Measurements from ENCODE around the gene PSMC6. TPM values are rescaled to one million over a fixed set of nuclear protein-coding genes. Genes with fewer than 3 reads are reported as not detected.

PSMC6 gene
- total and polyA plus RNA-seq, 2 of the 13 experiments (the other 11 are each of a cell fraction or from before 2014, with no cell fraction given): 90.0 to 210 TPM

- TF ChIP-seq, protein P1, sequence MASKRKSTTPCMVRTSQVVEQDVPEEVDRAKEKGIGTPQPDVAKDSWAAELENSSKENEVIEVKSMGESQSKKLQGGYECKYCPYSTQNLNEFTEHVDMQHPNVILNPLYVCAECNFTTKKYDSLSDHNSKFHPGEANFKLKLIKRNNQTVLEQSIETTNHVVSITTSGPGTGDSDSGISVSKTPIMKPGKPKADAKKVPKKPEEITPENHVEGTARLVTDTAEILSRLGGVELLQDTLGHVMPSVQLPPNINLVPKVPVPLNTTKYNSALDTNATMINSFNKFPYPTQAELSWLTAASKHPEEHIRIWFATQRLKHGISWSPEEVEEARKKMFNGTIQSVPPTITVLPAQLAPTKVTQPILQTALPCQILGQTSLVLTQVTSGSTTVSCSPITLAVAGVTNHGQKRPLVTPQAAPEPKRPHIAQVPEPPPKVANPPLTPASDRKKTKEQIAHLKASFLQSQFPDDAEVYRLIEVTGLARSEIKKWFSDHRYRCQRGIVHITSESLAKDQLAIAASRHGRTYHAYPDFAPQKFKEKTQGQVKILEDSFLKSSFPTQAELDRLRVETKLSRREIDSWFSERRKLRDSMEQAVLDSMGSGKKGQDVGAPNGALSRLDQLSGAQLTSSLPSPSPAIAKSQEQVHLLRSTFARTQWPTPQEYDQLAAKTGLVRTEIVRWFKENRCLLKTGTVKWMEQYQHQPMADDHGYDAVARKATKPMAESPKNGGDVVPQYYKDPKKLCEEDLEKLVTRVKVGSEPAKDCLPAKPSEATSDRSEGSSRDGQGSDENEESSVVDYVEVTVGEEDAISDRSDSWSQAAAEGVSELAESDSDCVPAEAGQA (IDR thresholded peaks at IDR 0.05; ENCODE audit: low read depth): no peak
- TF ChIP-seq, protein P1 (CRISPR knock-in tag; IDR thresholded peaks at IDR 0.05; ENCODE audit: borderline replicate concordance): no peak
- peak; percentile 79 for TF ChIP-seq ZFX (CRISPR knock-in tag; IDR thresholded peaks at IDR 0.05; ENCODE audit: low read depth)
- no peak for TF ChIP-seq RNF219 (CRISPR knock-in tag; IDR thresholded peaks at IDR 0.05)
- peak; percentile 47; the same call in 1 of the 2 replicates for TF ChIP-seq ZNF772 (CRISPR knock-in tag; IDR thresholded peaks at IDR 0.05)
- no peak for TF ChIP-seq ZNF564 (CRISPR knock-in tag; IDR thresholded peaks at IDR 0.05)
- TF ChIP-seq ZFP91 (CRISPR knock-in tag; IDR thresholded peaks at IDR 0.05; ENCODE audit: borderline replicate concordance): peak; percentile 82; the same call in 1 of the 2 replicates
- no peak for TF ChIP-seq ZXDC (CRISPR knock-in tag; IDR thresholded peaks at IDR 0.05)
- peak; percentile 72; the same call in 1 of the 2 replicates for TF ChIP-seq ZNF225 (CRISPR knock-in tag; IDR thresholded peaks at IDR 0.05)
- TF ChIP-seq RARG (CRISPR knock-in tag; IDR thresholded peaks at IDR 0.05; ENCODE audit: low read depth): no peak
- no peak for TF ChIP-seq ZNF713 (CRISPR knock-in tag; IDR thresholded peaks at IDR 0.05)
- TF ChIP-seq ZNF446 (CRISPR knock-in tag; IDR thresholded peaks at IDR 0.05): no peak
- TF ChIP-seq PITX1 (CRISPR knock-in tag; IDR thresholded peaks at IDR 0.05): no peak
- TF ChIP-seq ZBTB38 (CRISPR knock-in tag; IDR thresholded peaks at IDR 0.05): peak; percentile 73
- TF ChIP-seq ZNF850 (CRISPR knock-in tag; conservative IDR thresholded peaks at IDR 0.05): no peak
- no peak for TF ChIP-seq RBAK (CRISPR knock-in tag; IDR thresholded peaks at IDR 0.05)
- TF ChIP-seq EZH2 (conservative IDR thresholded peaks at IDR 0.05; ENCODE audit: low read depth, low read length): no peak
These were observed 23.1 kb downstream of the PSMC6 start, which contains the start of gene STYX (continued) for GRCh38 chr14:52729925-52730708.

All from HepG2 (cell line).